Measurements from ENCODE around the gene DNAJA3. TPM values are rescaled to one million over a fixed set of nuclear protein-coding genes. Genes with fewer than 3 reads are reported as not detected.

DNAJA3 gene
- total and polyA plus RNA-seq, 10 of the 15 experiments (the other 5 are each of a cell fraction or from before 2014, with no cell fraction given) = 8.4 to 141 (median 60.8) TPM

GRCh38 chr16:4387781-4388180, 37.9 kb upstream of the DNAJA3 start:
- in situ Hi-C loops (cut with MboI) = no loop called here
- DNase-seq (ENCODE audit: low read depth, low spot score) (no peak), ATAC-seq (no peak), FAIRE-seq (no peak)
- H3K79me2 ChIP-seq (ENCODE audit: control insufficient read depth, insufficient read depth, low read length) = no peaks in the 10 kb centered on the region
- POLR2A ChIA-PET = no interaction called here
- SMC1A ChIA-PET (ENCODE audit: uncharacterized antibody, unreplicated experiment) = no interaction called here
- WGBS (ENCODE audit: insufficient coverage, insufficient replicate concordance, low lambda C conversion rate, missing lambda C conversion rate) = 94% methylated on average over 20 of the region's 20 CpGs
- no peaks in the 10 kb centered on the region for H3K4me1 ChIP-seq (ENCODE audit: control insufficient read depth, insufficient read depth, low read length)
- no peaks in the 10 kb centered on the region for H4K20me1 ChIP-seq (ENCODE audit: control insufficient read depth, insufficient read depth)
- H3K9me3 ChIP-seq (replicated peaks; ENCODE audit: control insufficient read depth, insufficient read depth, low read length) = no peaks in the 10 kb centered on the region
- peak; percentile 13; the same call in 1 of the 2 replicates for TF ChIP-seq POLR2A (IDR thresholded peaks at IDR 0.05; ENCODE audit: low read depth, low read length)
- no peak for TF ChIP-seq E4F1 (IDR thresholded peaks at IDR 0.05; ENCODE audit: borderline replicate concordance, partially characterized antibody)
- CTCF ChIA-PET = no interaction called here
- no peak overlapping the region for H3K9ac ChIP-seq (ENCODE audit: control insufficient read depth, insufficient read depth, low read length)
- no peak overlapping the region for H3K4me3 ChIP-seq
- no peak overlapping the region for H3K4me2 ChIP-seq (ENCODE audit: control insufficient read depth, insufficient read depth)
- no peaks in the 10 kb centered on the region for H3K27me3 ChIP-seq (replicated peaks in 1 of 2; ENCODE audit: control insufficient read depth in 2 of 2, insufficient read depth in 2 of 2, low read length in 1 of 2)
- intact Hi-C loops (cut with micrococcal nuclease; ENCODE audit: unreplicated experiment) = no loop called here
- H3K36me3 ChIP-seq (ENCODE audit: control insufficient read depth in 2 of 2, insufficient read depth in 2 of 2, low read length in 1 of 2) = peaks cover 5 to 33% of the 10 kb centered on the region in 2 experiments; a peak in 3 of 4 replicates
- H3K27ac ChIP-seq (ENCODE audit: control insufficient read depth, insufficient read depth) = no peak overlapping the region
- no TSS peak for BruUV-seq (replicated peaks)
- H2AFZ ChIP-seq (ENCODE audit: control insufficient read depth, low read depth, low read length) = no peak overlapping the region
- RAD21 ChIA-PET (ENCODE audit: unreplicated experiment) = no interaction called here

- no peak for ATAC-seq
- ChIA-PET SMC1A (ENCODE audit: uncharacterized antibody, unreplicated experiment) (no interaction called here), CTCF (interaction anchor here (1.5 to 3.8 kb wide), 2 partner anchors 11 to 14 kb away, joined by 3 to 21 read pairs; no protein-coding TSS in a partner anchor), POLR2A (no interaction called here), RAD21 (ENCODE audit: unreplicated experiment) (no interaction called here)
- WGBS (ENCODE audit: insufficient coverage, insufficient replicate concordance, low lambda C conversion rate, missing lambda C conversion rate) = 91% methylated on average over 14 of the region's 19 CpGs
- Histone ChIP-seq H4K20me1 (ENCODE audit: control insufficient read depth, insufficient read depth) (no peaks in the 10 kb centered on the region), H3K27me3 (replicated peaks in 1 of 2; ENCODE audit: control insufficient read depth in 2 of 2, insufficient read depth in 2 of 2, low read length in 1 of 2) (no peaks in the 10 kb centered on the region), H3K4me2 (ENCODE audit: control insufficient read depth, insufficient read depth) (no peak overlapping the region), H3K36me3 (ENCODE audit: control insufficient read depth in 2 of 2, insufficient read depth in 2 of 2, low read length in 1 of 2) (peaks cover 6 to 38% of the 10 kb centered on the region in 2 experiments; a peak in 3 of 4 replicates), H3K9ac (ENCODE audit: control insufficient read depth, insufficient read depth, low read length) (no peak overlapping the region), H2AFZ (ENCODE audit: control insufficient read depth, low read depth, low read length) (no peak overlapping the region), H3K9me3 (replicated peaks; ENCODE audit: control insufficient read depth, insufficient read depth, low read length) (no peaks in the 10 kb centered on the region), H3K27ac (ENCODE audit: control insufficient read depth, insufficient read depth) (no peak overlapping the region), H3K4me1 (ENCODE audit: control insufficient read depth, insufficient read depth, low read length) (no peaks in the 10 kb centered on the region), H3K79me2 (ENCODE audit: control insufficient read depth, insufficient read depth, low read length) (no peaks in the 10 kb centered on the region), H3K4me3 (no peak overlapping the region)
- TF ChIP-seq PAX5 (IDR thresholded peaks at IDR 0.05; ENCODE audit: borderline replicate concordance, low read depth, low read length) (no peak), NR2C1 (IDR thresholded peaks at IDR 0.05) (no peak), ZBTB4 (CRISPR knock-in tag; IDR thresholded peaks at IDR 0.05) (no peak)
- no peak for FAIRE-seq
- BruUV-seq (replicated peaks) = no TSS peak
- intact Hi-C loops (cut with micrococcal nuclease; ENCODE audit: unreplicated experiment) (no loop called here), in situ Hi-C loops (cut with MboI) (no loop called here)
- no peak for DNase-seq (ENCODE audit: low read depth, low spot score)
Measured at GRCh38 chr16:4388271-4389021, 37.2 kb upstream of the DNAJA3 start.

Measured in GM12878 (cell line).